IPS DF 4.7 (cell line): ENCODE measurements around the gene CLNS1A.
"Not testable (repeated sequence)": the region's sequence is repeated elsewhere in the genome, so short reads cannot be mapped to it uniquely, and the experiment has no call there.

Experiments
- DNase-seq: peaks from one replicate; pipeline ENCODE4 v3.0.0-alpha.2; 2013; ENCODE audit warnings: low spot score; ENCODE audit errors: extremely low read depth

The CLNS1A gene

DNA sequence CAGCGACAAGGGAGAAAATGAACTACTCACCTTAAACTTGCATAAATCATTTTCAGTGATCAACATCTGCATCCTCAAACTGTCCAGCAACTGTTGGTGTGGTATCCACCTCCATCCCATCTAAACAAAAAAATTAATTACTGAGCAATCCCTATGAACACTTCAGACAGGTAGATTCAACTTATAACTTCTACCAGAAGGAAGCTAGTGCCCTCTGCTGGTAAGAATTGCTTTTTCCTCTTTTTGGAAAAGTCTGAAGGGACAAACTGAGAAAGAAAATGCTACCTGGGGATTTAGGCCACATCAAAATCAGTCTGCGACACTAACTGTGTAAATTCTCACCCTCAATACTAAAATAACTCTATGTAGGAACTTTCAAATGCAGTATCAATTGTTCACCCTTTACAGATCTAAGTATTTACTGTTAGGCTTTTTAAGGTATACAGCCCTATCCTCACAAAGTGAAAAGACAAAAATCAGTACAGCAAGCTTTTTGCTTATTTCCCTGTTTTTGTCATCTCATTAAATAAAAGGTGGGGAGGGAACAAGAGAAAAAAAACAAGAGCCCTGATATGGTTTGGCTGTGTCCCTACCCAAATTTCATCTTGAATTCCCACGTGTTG, 17.9 kb downstream of the CLNS1A start:
- DNase-seq, result peak; percentile 30

DNA sequence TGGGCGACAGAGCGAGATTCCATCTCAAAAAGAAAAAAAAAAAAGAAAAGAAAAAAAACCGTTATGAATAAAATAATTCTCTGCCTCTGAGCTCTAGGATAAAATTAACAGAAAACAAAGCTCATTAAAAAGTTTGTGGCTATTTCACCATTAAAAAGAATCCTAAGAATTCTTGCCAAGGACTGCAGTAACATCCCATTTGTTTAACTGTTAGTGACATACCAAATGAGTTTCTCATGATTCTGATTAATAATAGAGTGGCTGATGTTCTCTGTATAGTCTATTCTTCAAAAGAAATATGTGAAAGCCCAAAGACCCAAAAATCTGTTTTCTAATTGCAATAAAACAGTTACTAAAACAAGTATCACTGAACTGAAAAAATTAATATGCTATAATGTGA, 19.7 kb downstream of the CLNS1A start:
- DNase-seq, result no peak

- no peak for DNase-seq
Observed at GRCh38 chr11:77611921-77612320, 25.7 kb downstream of the CLNS1A start.

DNA sequence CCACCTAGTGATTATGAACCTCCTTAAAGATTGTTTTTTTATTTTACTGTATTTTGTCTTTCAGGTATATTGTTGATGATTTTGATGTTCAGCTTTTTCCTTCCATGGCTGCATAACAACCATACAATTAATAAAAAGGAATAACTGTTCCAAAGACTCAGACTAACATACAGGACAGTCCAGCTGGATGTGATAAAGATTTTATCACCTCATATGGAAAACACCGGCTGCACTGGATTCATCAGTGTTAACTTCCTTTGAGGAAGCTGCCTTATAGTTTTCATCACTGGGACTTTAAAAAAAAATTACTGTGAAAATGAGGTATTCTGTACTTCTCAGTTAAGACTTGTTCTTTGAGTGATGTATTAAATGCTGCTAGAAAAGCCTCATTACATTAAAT, 28.4 kb downstream of the CLNS1A start:
- DNase-seq, result no peak

GRCh38 chr11:77604281-77604680, 33.3 kb downstream of the CLNS1A start:
- no peak for DNase-seq

GRCh38 chr11:77602381-77603088, 35.1 kb downstream of the CLNS1A start:
- DNase-seq, result no peak

DNA sequence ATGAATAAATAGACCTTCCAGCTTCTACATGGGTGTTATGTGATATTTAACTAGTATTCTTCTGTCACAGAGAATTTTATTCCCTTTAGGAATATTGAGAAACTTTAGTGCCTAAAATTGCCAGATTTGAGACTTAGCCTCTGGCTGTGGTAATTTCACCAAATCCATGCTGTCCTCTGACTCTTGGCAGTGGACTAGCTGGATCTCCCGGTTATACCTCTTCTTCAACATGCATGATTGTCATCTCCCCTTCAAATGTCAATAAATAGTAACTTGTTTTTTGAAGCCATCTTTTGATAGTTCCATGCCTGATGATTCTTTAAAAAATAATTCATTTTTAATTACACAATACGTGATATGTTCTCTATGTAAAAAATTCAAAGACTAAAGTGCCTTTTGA, 39.4 kb downstream of the CLNS1A start:
- no peak for DNase-seq

DNA sequence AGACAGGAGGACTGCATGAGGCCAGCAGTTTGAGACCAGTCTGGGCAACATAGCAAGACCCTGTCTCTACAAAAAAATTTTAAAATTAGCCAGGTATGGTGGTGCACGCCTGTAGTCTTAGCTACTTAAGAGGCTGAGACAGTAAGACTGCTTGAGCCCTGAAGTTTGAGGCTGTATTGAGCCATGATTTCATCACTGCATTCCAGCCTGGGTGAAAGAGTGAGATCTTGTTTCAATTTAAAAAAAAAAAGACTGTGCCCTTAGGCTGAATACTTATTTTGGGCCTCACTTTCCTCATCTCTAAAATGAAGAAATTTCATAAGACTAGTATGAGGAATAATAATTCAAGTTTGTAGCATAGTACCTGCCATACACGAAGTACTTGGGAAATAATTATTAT, 41.0 kb downstream of the CLNS1A start:
- DNase-seq, result no peak

DNA sequence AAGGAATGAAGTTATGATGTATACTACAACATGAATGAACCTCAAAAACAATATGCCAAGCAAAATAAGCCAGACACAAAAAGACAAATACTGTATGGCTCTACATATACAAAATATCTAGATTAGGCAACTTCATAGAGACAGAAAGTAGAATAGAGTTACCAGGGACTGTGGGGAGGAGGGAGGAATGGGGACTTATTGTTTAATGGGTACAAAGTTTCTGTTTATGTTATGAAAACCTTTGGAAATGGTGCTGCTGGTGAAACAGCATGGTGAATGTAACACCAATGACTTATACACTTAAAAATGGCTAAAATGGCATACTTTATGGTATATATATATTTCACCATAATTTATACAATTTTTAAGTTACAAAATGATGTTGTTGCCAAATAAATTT, 43.7 kb downstream of the CLNS1A start:
- DNase-seq, result no peak

DNA sequence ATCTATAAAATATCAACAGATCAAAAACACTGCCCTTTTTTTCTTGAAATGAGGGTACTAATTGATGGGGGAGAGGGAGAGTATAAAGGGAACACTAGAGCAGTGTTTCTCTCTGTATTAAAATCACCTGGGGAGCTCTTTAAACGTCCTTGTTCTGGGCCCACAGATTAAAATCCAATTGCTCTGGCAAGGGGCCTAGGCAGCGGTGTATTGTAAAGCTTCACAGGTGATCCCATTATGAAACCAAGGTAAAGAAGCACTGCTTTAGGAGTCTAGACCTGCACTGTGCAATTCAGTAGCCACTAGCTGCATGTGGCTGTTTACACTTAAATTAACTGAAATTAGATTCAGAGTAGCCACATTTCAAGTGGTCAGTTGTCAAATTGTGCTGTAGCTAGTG, 44.9 kb downstream of the CLNS1A start:
- no peak for DNase-seq

GRCh38 chr11:77590194-77590782, 47.3 kb downstream of the CLNS1A start:
- no peak for DNase-seq

- no peak for DNase-seq
Observed at GRCh38 chr11:77589521-77590193, 47.9 kb downstream of the CLNS1A start, which contains the start of gene AQP11. AQP11 (plus strand) TSS chr11:77589953; CDS start chr11:77589993, 40 bp downstream.

DNA sequence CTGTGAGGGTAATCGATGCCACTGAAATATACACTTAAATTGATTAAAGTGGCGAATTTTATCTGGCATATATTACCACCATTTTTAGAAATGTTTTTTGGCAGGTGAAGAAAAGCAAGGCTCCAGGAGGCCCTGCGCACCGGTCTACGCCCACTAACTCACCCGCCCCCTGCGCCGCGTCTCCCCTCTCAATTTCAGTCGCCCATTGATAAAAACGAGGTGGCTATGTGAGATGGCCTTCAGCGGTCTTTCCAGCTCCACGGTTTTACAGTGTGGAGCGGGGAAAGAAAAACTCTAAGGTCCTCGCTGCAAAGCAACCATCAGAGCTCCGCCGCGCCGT, 48.4 kb downstream of the CLNS1A start:
- no peak for DNase-seq

- DNase-seq, result no peak
Observed at GRCh38 chr11:77580712-77581337, 56.8 kb downstream of the CLNS1A start.

DNA sequence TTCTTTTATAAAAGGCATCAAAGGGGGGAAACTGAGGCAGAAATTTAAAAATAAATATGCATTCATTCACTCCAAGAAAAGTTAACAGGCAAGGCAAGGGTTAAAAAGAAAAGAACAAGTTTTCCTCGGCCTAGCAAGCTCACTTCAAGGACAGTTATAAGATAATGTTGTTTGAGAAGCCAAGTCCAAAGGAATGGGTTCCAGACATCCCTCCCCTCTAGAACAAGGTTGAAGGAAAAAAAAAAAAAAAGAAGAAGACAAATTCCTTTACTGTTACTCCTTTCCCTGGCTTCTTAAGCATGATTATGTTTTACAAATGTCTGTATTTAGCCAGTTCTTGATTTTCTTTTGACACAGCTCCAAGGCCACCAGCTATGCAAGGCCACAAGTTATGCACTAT, 62.2 kb downstream of the CLNS1A start:
- not testable (repeated sequence) for DNase-seq

DNA sequence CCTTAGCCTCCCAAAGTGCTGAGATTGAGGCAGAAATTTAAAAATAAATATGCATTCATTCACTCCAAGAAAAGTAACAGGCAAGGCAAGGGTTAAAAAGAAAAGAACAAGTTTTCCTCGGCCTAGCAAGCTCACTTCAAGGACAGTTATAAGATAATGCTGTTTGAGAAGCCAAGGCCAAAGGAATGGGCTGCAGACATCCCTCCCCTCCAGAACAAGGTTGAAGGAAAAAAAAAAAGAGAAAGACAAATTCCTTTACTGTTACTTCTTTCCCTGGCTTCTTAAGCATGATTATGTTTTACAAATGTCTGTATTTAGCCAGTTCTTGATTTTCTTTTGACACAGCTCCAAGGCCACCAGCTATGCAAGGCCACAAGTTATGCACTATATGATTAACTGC, 66.7 kb downstream of the CLNS1A start:
- not testable (repeated sequence) for DNase-seq

- no peak for DNase-seq
Observed at GRCh38 chr11:77569676-77570070, 67.9 kb downstream of the CLNS1A start.

GRCh38 chr11:77568916-77569675, 68.5 kb downstream of the CLNS1A start:
- DNase-seq, result no peak

DNA sequence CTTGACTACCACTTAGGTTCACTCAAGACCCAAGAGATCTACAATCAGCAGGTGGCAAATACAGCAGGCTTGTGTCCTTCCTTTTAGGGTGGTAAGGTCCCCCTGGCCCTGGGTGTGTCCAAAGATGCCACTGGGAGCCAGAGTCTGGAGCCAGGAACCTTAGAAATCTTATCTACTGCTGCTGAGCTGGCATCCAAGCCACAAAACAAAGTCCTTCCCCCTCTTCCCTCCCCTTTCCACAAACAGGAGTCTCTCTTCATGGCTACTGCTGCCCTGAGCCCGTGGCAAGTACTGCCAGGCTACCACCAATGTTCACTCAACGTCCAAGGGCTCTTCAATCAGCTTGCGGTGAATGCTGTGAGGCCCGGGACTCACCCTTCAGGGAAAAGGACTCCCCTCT, 69.3 kb downstream of the CLNS1A start:
- no peak for DNase-seq
